Hepatic stellate cell (primary cell): Measurements from ENCODE around the gene ASIC2.

Source experiments
- DNase-seq: peaks from one replicate; pipeline ENCODE4 v3.0.0; 2011; ENCODE audit warnings: low spot score

The ASIC2 gene

GRCh38 chr17:33292981-33293867 is at the start of gene ASIC2:
TSS of gene ASIC2 (minus strand) at chr17:33293295.
- DNase-seq = peak; percentile 11

GRCh38 chr17:33342025-33342424 is 48.9 kb upstream of the ASIC2 start:
- no peak for DNase-seq

GRCh38 chr17:33338242-33338641 is 45.1 kb upstream of the ASIC2 start:
- DNase-seq = no peak

GRCh38 chr17:33335491-33336173 is 42.5 kb upstream of the ASIC2 start:
- no peak for DNase-seq

- DNase-seq = no peak
Measured at GRCh38 chr17:33334703-33335102, 41.6 kb upstream of the ASIC2 start.

GRCh38 chr17:33330877-33331276 is 37.8 kb upstream of the ASIC2 start:
- DNase-seq = no peak

GRCh38 chr17:33328129-33328528 is 35.0 kb upstream of the ASIC2 start:
- no peak for DNase-seq

- DNase-seq = no peak
Measured at GRCh38 chr17:33324736-33325135, 31.6 kb upstream of the ASIC2 start.

- DNase-seq = no peak
Measured at GRCh38 chr17:33322063-33322462, 29.0 kb upstream of the ASIC2 start.

GRCh38 chr17:33318241-33318640 is 25.1 kb upstream of the ASIC2 start:
- DNase-seq = no peak

- DNase-seq = no peak
Measured at GRCh38 chr17:33316746-33317145, 23.7 kb upstream of the ASIC2 start.

GRCh38 chr17:33310296-33310695 is 17.2 kb upstream of the ASIC2 start:
- DNase-seq = no peak

- DNase-seq = no peak
Measured at GRCh38 chr17:33303254-33303653, 10.2 kb upstream of the ASIC2 start.

- no peak for DNase-seq
Measured at GRCh38 chr17:33302394-33302793, 9.3 kb upstream of the ASIC2 start.

GRCh38 chr17:33300241-33300640 is 7.1 kb upstream of the ASIC2 start:
- DNase-seq = no peak

- no peak for DNase-seq
Measured at GRCh38 chr17:33299115-33299514, 6.0 kb upstream of the ASIC2 start.

- DNase-seq = no peak
Measured at GRCh38 chr17:33297643-33298042, 4.5 kb upstream of the ASIC2 start.

- no peak for DNase-seq
Measured at GRCh38 chr17:33294994-33295393, 1.9 kb upstream of the ASIC2 start.

- DNase-seq = peak; percentile 17
Measured at GRCh38 chr17:33292201-33292980, 704 bp downstream of the ASIC2 start.

- peak; percentile 16 for DNase-seq
Measured at GRCh38 chr17:33291248-33292200, 1.6 kb downstream of the ASIC2 start.

GRCh38 chr17:33290253-33290652 is 2.8 kb downstream of the ASIC2 start:
- DNase-seq = no peak
